K562 (cell line): Measurements from ENCODE around the gene STING1. TPM values are rescaled to one million over a fixed set of nuclear protein-coding genes. Genes with fewer than 3 reads are reported as not detected.

Experiments used
- ARNT ChIP-seq, 2 experiments: fragments of 450-650 bp; IDR thresholded peaks; 2 replicates each; pipeline ENCODE4 v1.6.1; 2016; ENCODE audit warnings: mild to moderate bottlenecking in 1 of 2
- COPS2 ChIP-seq: fragments of 450-650 bp; conservative IDR thresholded peaks from 2 replicates; pipeline ENCODE4 v1.6.1; 2016; ENCODE audit warnings: mild to moderate bottlenecking, moderate library complexity
- DLX4 ChIP-seq: fragments of 250-450 bp; sonication (Bioruptor Pico); IDR thresholded peaks from 2 replicates; pipeline ENCODE4 v1.6.1; 2021; ENCODE audit warnings: mild to moderate bottlenecking
- E4F1 ChIP-seq: fragments of 250-450 bp; sonication (Bioruptor Pico); IDR thresholded peaks from 2 replicates; pipeline ENCODE4 v1.5.0; 2021; ENCODE audit warnings: mild to moderate bottlenecking, borderline replicate concordance
- FOXO4 ChIP-seq: fragments of 450-650 bp; formaldehyde crosslinking; IDR thresholded peaks from 2 replicates; pipeline ENCODE4 v1.4.0; 2020; ENCODE audit warnings: mild to moderate bottlenecking, moderate library complexity
- KLF10 ChIP-seq: fragments of 250-450 bp; sonication (Bioruptor Pico); IDR thresholded peaks from 2 replicates; pipeline ENCODE4 v1.6.1; 2021; ENCODE audit warnings: matching md5 sums
- TFE3 ChIP-seq: fragments of 450-650 bp; formaldehyde crosslinking; IDR thresholded peaks from 2 replicates; pipeline ENCODE4 v1.4.0; 2020; ENCODE audit warnings: mild to moderate bottlenecking, mixed read lengths
- ZBTB49 ChIP-seq: sonication (generic); formaldehyde crosslinking; IDR thresholded peaks from 2 replicates; pipeline ENCODE4 v1.8.0; 2022; ENCODE audit warnings: missing genetic modification reagents, mild to moderate bottlenecking, borderline replicate concordance
- ZNF277 ChIP-seq: fragments of 250-450 bp; sonication (Bioruptor Pico); IDR thresholded peaks from 2 replicates; pipeline ENCODE4 v1.8.0; 2022; ENCODE audit warnings: inconsistent platforms, mild to moderate bottlenecking, moderate library complexity, borderline replicate concordance
- ZNF395 ChIP-seq: fragments of 200-800 bp; sonication (Bioruptor generic); IDR thresholded peaks from 2 replicates; pipeline ENCODE4 v1.6.1; 2017; ENCODE audit warnings: missing genetic modification characterization, missing compliant biosample characterization
- ZNF507 ChIP-seq: conservative IDR thresholded peaks from 2 replicates; pipeline ENCODE4 v1.6.1; 2017; ENCODE audit warnings: missing genetic modification characterization, missing compliant biosample characterization
- ZNF740 ChIP-seq, 3 experiments: fragments of 200-800 bp in 1 of 3; sonication (Bioruptor generic) in 1 of 3; sonication (generic) in 1 of 3; formaldehyde crosslinking in 1 of 3; IDR thresholded peaks; 2 replicates each; pipeline versions ENCODE4 v1.6.1 to v1.8.0; 2016 to 2022; ENCODE audit warnings: mild to moderate bottlenecking in 2 of 3, missing compliant biosample characterization in 2 of 3, missing genetic modification characterization in 2 of 3, missing genetic modification reagents in 1 of 3
- polyA plus RNA-seq, 8 experiments: library from polyadenylated mRNA; depleted of rRNA in 4 of 8; stranded (reverse) in 5 of 8; unstranded in 3 of 8; fragments of >200 nt; fragmentation: Nextera tagmentation in 2 of 8; fragmentation: Illumina TruSeq in 1 of 8; extraction: Ambion mirVana in 2 of 8; extraction: Trizol in 1 of 8; gene quantifications; 2 replicates each; pipeline versions ENCODE4 v1.2.1 to v1.2.3, GENCODE V29; 2011 to 2014; ENCODE audit warnings: inconsistent platforms in 1 of 8, missing spikeins in 1 of 8
- total RNA-seq, 7 experiments: library from RNA; depleted of rRNA in 6 of 7; stranded (reverse); fragments of >200 nt in 6 of 7; fragmentation: Illumina TruSeq in 2 of 7; extraction: Trizol in 2 of 7; gene quantifications; 2 replicates each; pipeline versions ENCODE4 v1.2.1 to v1.2.3, GENCODE V29; 2011 to 2021; ENCODE audit warnings: low replicate concordance in 1 of 7

Gene STING1
- total and polyA plus RNA-seq, 9 of the 15 experiments (the other 6 are each of a cell fraction or from before 2014, with no cell fraction given): 20.8 to 69.1 (median 44.7) TPM

- TF ChIP-seq FOXO4 (CRISPR knock-in tag): no peak
- no peak for TF ChIP-seq COPS2
- no peak for TF ChIP-seq DLX4
- TF ChIP-seq ZNF740 (CRISPR knock-in tag; IDR thresholded peaks at IDR 0.05): no peak
- TF ChIP-seq ZNF740 (tag; IDR thresholded peaks at IDR 0.05): no peak
- TF ChIP-seq TFE3 (CRISPR knock-in tag): no peak
- no peak for TF ChIP-seq KLF10
- TF ChIP-seq ZNF507 (tag): no peak
- TF ChIP-seq E4F1 (CRISPR knock-in tag): no peak
- TF ChIP-seq ZNF395 (CRISPR knock-in tag): no peak
- TF ChIP-seq ZNF277 (CRISPR knock-in tag): no peak
- TF ChIP-seq ARNT (IDR thresholded peaks at IDR 0.05): no peak
- no peak for TF ChIP-seq ZBTB49 (CRISPR knock-in tag)
Measured at GRCh38 chr5:139439013-139439903, 43.3 kb downstream of the STING1 start, which contains the start of gene DNAJC18 (continued).
